Calu3 (cell line): ENCODE measurements around the gene CFHR4. TPM values are rescaled to one million over a fixed set of nuclear protein-coding genes. Genes with fewer than 3 reads are reported as not detected.
A peak's percentile ranks its signal among the peaks of the same experiment; 100 is the strongest.
"Not testable (repeated sequence)": the region's sequence is repeated elsewhere in the genome, so short reads cannot be mapped to it uniquely, and the experiment has no call there.

Experiments used
- Bru-seq: library from RNA; stranded (reverse); fragments of 400-500 nt; gene quantifications from one replicate; lab custom pipeline; 2021; lab: Mats Ljungman, UMichigan
- BruChase-seq, 2 experiments: library from RNA; stranded (reverse); fragments of 400-500 nt; gene quantifications; one replicate each; lab custom pipeline; 2021; lab: Mats Ljungman, UMichigan
- BruUV-seq: library from RNA; stranded (reverse); fragments of 400-500 nt; replicated peaks from 2 replicates; lab custom pipeline; 2021; lab: Mats Ljungman, UMichigan
- CTCF ChIA-PET: fragments of 300-600 bp; sonication (Branson Sonifier 250); formaldehyde crosslinking; loops from one replicate; lab custom pipeline; 2022; ENCODE audit warnings: antibody characterized with exemption; lab: Charles Lee
- DNase-seq: peaks from one replicate; pipeline ENCODE4 v3.0.0; 2022
- H3K27ac Mint-ChIP-seq: one replicate; pipeline ENCODE4 v1.8.0; 2022; ENCODE audit warnings: mixed read lengths; ENCODE audit not compliant: unreplicated experiment
- H3K27me3 Mint-ChIP-seq: one replicate; pipeline ENCODE4 v1.8.0; 2022; ENCODE audit warnings: mixed read lengths; ENCODE audit not compliant: unreplicated experiment
- H3K36me3 Mint-ChIP-seq: one replicate; pipeline ENCODE4 v1.8.0; 2022; ENCODE audit warnings: mild to moderate bottlenecking, moderate library complexity, mixed read lengths; ENCODE audit not compliant: insufficient read depth, unreplicated experiment
- H3K4me1 Mint-ChIP-seq: one replicate; pipeline ENCODE4 v1.8.0; 2022; ENCODE audit warnings: mild to moderate bottlenecking, low read depth, mixed read lengths; ENCODE audit not compliant: unreplicated experiment
- H3K4me3 Mint-ChIP-seq: one replicate; pipeline ENCODE4 v1.8.0; 2022; ENCODE audit warnings: mild to moderate bottlenecking, low read depth, moderate library complexity, mixed read lengths; ENCODE audit not compliant: unreplicated experiment
- H3K9me3 Mint-ChIP-seq: one replicate; pipeline ENCODE4 v1.8.0; 2022; ENCODE audit warnings: low read depth, mixed read lengths; ENCODE audit not compliant: unreplicated experiment
- intact Hi-C: fragments of 100-400 bp; cut with micrococcal nuclease; formaldehyde crosslinking; loops from one replicate; pipeline ENCODE4 v1.10.0; 2022; ENCODE audit not compliant: unreplicated experiment
- long read RNA-seq: library from polyadenylated mRNA; stranded (forward); transcript quantifications from one replicate; pipeline ENCODE4 v2.0.0, GENCODE V29; 2022
- total RNA-seq: library from RNA; stranded (reverse); gene quantifications from 2 replicates; pipeline ENCODE4 v1.2.3, GENCODE V29; 2022
- TF ChIP-seq, protein P1 (sequence below): fragments of 200-600 bp; IDR thresholded peaks from one replicate; pipeline ENCODE4 v1.8.0; 2022; ENCODE audit warnings: antibody characterized with exemption; ENCODE audit not compliant: unreplicated experiment

The CFHR4 gene
- not detected in 2 replicates for total RNA-seq
- Bru-seq, nascent RNA = percentile 4 among the genes with signal in this experiment
- percentile 3 among the genes with signal in this experiment for BruChase-seq, experiment 1, labeled RNA remaining after a 6-hour chase
- BruChase-seq, experiment 2, labeled RNA remaining after a 2-hour chase = percentile 3 among the genes with signal in this experiment
- long read RNA-seq = 0 reads

DNA sequence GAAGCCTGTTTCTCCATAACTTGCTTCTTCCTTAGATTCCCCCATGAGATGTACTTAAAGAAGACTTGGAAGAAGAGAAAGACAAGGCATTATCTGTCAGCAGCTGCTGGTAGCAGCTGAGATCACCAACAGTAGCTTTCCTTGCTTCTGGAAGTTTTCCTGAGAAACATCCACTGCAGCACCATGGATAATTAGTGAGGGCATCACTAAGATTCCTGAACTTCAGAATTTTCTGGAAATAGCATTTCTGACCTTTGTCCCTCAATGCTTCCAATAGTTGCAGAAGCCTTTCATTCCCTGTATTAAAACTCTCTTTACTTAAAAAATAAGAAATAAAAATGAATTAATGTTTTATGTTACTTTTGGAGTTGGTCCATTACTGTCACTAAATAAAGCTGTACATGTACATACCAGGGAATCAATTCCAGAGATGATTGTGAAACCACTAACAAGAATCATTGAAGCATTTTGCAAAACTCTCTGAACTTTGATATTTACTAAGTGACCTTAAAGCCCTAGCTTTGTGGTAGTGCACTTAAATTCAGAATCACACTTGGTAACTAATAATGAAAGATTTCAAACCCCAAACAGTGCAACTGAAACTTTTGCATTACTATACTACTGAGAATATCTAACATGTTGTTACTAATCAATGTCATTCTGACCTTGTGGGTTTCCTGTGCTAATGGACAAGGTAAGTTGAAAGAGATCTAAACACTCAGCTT is at the start of gene CFHR4:
Gene CFHR4 (plus strand): TSS at position 538 of the 725 bp plus-strand sequence. CDS start 99 bp downstream, at position 637.
- no peak within 1 kb of the TSS for H3K27ac Mint-ChIP-seq
- no peaks in the 10 kb centered on the region for H3K4me1 Mint-ChIP-seq
- DNase-seq = no peak
- no peak within 1 kb of the TSS for H3K4me3 Mint-ChIP-seq
- no TSS peak for BruUV-seq
- H3K36me3 Mint-ChIP-seq = no peaks in the 10 kb centered on the region
- H3K27me3 Mint-ChIP-seq = no peaks in the 10 kb centered on the region
- TF ChIP-seq, protein P1, sequence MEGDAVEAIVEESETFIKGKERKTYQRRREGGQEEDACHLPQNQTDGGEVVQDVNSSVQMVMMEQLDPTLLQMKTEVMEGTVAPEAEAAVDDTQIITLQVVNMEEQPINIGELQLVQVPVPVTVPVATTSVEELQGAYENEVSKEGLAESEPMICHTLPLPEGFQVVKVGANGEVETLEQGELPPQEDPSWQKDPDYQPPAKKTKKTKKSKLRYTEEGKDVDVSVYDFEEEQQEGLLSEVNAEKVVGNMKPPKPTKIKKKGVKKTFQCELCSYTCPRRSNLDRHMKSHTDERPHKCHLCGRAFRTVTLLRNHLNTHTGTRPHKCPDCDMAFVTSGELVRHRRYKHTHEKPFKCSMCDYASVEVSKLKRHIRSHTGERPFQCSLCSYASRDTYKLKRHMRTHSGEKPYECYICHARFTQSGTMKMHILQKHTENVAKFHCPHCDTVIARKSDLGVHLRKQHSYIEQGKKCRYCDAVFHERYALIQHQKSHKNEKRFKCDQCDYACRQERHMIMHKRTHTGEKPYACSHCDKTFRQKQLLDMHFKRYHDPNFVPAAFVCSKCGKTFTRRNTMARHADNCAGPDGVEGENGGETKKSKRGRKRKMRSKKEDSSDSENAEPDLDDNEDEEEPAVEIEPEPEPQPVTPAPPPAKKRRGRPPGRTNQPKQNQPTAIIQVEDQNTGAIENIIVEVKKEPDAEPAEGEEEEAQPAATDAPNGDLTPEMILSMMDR = no peak
- H3K9me3 Mint-ChIP-seq = no peaks in the 10 kb centered on the region
- CTCF ChIA-PET = no interaction called here
- intact Hi-C loops = no loop called here

DNA sequence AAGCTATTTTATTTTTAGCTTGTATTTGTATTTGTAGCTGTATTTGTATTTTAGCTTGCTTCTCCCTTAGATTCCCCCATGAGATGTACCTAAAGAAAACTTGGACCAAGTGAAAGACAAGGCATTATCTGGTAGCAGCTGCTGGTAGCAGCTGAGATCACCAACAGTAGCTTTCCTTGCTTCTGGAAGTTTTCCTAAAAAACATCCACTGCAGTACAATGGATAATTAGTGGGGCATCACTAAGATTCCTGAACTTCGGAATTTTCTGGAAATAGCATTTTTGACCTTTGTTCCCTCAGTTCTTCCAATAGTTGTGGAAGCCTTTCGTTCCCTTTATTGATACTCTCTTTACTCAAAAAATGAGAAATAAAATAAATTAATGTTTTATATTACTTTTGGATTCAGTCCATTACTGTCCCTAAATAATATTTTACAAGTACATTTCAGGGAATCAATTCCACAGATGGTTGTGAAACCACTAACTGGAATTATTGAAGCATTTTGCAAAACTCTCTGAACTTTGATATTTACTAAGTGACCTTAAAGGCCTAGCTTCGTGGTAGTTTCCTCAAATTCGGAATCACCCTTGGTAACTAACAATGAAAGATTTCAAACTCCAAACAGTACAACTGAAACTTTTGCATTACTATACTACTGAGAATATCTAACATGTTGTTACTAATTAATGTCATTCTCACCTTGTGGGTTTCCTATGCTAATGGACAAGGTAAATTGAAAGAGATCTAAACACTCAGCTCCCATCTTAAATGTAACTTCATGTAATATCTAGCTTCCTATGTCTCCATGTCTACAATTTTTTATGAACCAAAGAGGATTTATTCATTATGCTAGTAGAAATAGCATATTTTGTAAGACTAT is 38.0 kb upstream of the CFHR4 start:
- BruUV-seq, CTCF ChIA-PET, H3K27ac Mint-ChIP-seq, H3K4me3 Mint-ChIP-seq, H3K9me3 Mint-ChIP-seq, H3K27me3 Mint-ChIP-seq, H3K4me1 Mint-ChIP-seq, H3K36me3 Mint-ChIP-seq, DNase-seq: not testable (repeated sequence)
- intact Hi-C loops = loop anchor here (10.0 kb wide), 1 partner anchor 85 kb away; no protein-coding TSS in a partner anchor

DNA sequence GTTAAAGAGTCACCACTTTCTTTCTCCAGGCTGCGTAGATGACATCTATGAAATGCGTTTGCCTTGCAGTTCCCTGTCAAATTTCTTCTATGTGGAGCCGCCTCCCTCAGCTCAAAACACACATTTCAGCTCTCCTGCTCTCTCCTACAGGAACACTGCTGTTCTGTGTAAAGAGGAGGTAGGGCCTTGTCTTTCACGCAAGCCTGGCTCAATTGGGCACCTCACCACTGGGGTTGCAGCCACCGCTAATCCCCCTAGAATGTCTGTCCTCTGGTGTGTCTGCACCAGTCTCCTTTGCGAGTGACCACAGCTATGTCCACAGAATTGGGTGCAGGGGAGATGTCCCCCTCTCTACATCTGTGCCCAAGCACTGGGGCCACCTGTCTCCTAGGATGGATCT is 31.8 kb upstream of the CFHR4 start:
- no TSS peak for BruUV-seq
- Mint-ChIP-seq H3K27me3 (no peaks in the 10 kb centered on the region), H3K9me3 (peaks cover 2% of the 10 kb centered on the region), H3K4me1 (peaks cover 11% of the 10 kb centered on the region), H3K4me3 (no peak overlapping the region), H3K27ac (no peak overlapping the region), H3K36me3 (no peaks in the 10 kb centered on the region)
- DNase-seq = no peak
- intact Hi-C loops = loop anchor here (5.0 kb wide), 1 partner anchor 114 kb away; no protein-coding TSS in a partner anchor
- TF ChIP-seq, protein P1 = no peak
- CTCF ChIA-PET = no interaction called here

DNA sequence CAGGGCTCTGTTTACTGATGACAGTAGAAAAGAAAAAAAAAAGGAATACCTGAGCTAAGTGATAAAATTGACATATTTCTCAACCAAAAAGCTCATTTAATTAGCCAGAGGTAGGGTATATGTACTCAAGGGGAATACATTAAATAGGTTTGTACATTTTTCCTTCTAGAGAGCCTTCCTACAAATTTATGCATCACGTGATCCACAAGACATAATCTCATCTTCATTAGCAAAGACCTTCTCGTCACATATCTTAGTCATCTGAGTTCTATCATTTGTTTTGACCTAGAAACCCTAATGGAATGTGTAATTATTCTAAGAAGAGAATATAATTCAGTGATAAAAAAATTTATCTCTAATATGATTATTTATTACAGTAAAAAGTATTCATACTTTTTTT is 30.7 kb upstream of the CFHR4 start:
- Mint-ChIP-seq H3K27ac (no peak overlapping the region), H3K4me1 (peaks cover 12% of the 10 kb centered on the region), H3K27me3 (no peaks in the 10 kb centered on the region), H3K9me3 (peaks cover 2% of the 10 kb centered on the region), H3K36me3 (no peaks in the 10 kb centered on the region), H3K4me3 (no peak overlapping the region)
- CTCF ChIA-PET = no interaction called here
- intact Hi-C loops = loop anchor here (5.0 kb wide), 1 partner anchor 115 kb away; no protein-coding TSS in a partner anchor
- TF ChIP-seq, protein P1 = no peak
- no TSS peak for BruUV-seq
- DNase-seq = no peak
